Measurements from ENCODE around the gene VPS52.

The VPS52 gene

GRCh38 chr6:33249732-33250630 lies 21.7 kb downstream of the VPS52 start (continued):
- TF ChIP-seq ZNF341 (tag by site-specific recombination; IDR thresholded peaks at IDR 0.05; ENCODE audit: low read depth) (no peak), RBAK (tag by site-specific recombination; IDR thresholded peaks at IDR 0.05) (no peak), ZNF501 (tag by site-specific recombination; IDR thresholded peaks at IDR 0.05) (0 out of 2 replicates have a peak, but pooled peaks have one; percentile 29), ZNF169 (tag by site-specific recombination; IDR thresholded peaks at IDR 0.05) (no peak), ZNF777 (tag by site-specific recombination; IDR thresholded peaks at IDR 0.05; ENCODE audit: borderline replicate concordance) (no peak), ZNF148 (tag by site-specific recombination; IDR thresholded peaks at IDR 0.05; ENCODE audit: borderline replicate concordance) (no peak), ZNF19 (tag by site-specific recombination; IDR thresholded peaks at IDR 0.05; ENCODE audit: low read depth) (no peak), GLIS2 (tag by site-specific recombination; IDR thresholded peaks at IDR 0.05) (peak; percentile 15; the same call in 1 of the 2 replicates), SALL2 (tag by site-specific recombination; IDR thresholded peaks at IDR 0.05; ENCODE audit: borderline replicate concordance) (no peak), ZNF174 (tag by site-specific recombination; IDR thresholded peaks at IDR 0.05) (no peak), PRDM1 (tag by site-specific recombination; IDR thresholded peaks at IDR 0.05) (no peak), ZSCAN4 (tag by site-specific recombination; IDR thresholded peaks at IDR 0.05) (no peak), ZFP69B (tag by site-specific recombination; IDR thresholded peaks at IDR 0.05) (0 out of 2 replicates have a peak, but pooled peaks have one; percentile 36), HOXC10 (CRISPR knock-in tag; IDR thresholded peaks at IDR 0.05) (no peak), ZNF157 (tag by site-specific recombination; IDR thresholded peaks at IDR 0.05) (no peak), ZNF404 (tag by site-specific recombination; IDR thresholded peaks at IDR 0.05) (no peak), PBX3 (CRISPR knock-in tag; IDR thresholded peaks at IDR 0.05) (no peak), ZNF121 (tag by site-specific recombination; IDR thresholded peaks at IDR 0.05) (no peak), ZNF426 (tag by site-specific recombination; IDR thresholded peaks at IDR 0.05) (no peak), SETDB1 (IDR thresholded peaks at IDR 0.05; ENCODE audit: insufficient read length, low read length) (no peak), ZNF202 (tag by site-specific recombination; IDR thresholded peaks at IDR 0.05; ENCODE audit: borderline replicate concordance) (no peak), ZNF2 (tag by site-specific recombination; IDR thresholded peaks at IDR 0.05) (peak; percentile 39; the same call in 1 of the 2 replicates), ZNF514 (tag by site-specific recombination; IDR thresholded peaks at IDR 0.05) (no peak), GLI4 (tag by site-specific recombination; IDR thresholded peaks at IDR 0.05) (no peak), KLF1 (tag by site-specific recombination; IDR thresholded peaks at IDR 0.05) (no peak), ZNF624 (tag by site-specific recombination; IDR thresholded peaks at IDR 0.05) (no peak), ZBTB20 (tag by site-specific recombination; IDR thresholded peaks at IDR 0.05) (no peak), ZFP37 (tag by site-specific recombination; IDR thresholded peaks at IDR 0.05) (no peak)
- TF ChIP-seq, protein P1, sequence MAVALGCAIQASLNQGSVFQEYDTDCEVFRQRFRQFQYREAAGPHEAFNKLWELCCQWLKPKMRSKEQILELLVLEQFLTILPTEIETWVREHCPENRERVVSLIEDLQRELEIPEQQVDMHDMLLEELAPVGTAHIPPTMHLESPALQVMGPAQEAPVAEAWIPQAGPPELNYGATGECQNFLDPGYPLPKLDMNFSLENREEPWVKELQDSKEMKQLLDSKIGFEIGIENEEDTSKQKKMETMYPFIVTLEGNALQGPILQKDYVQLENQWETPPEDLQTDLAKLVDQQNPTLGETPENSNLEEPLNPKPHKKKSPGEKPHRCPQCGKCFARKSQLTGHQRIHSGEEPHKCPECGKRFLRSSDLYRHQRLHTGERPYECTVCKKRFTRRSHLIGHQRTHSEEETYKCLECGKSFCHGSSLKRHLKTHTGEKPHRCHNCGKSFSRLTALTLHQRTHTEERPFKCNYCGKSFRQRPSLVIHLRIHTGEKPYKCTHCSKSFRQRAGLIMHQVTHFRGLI (tag by site-specific recombination; IDR thresholded peaks at IDR 0.05): no peak
- TF ChIP-seq, protein P2, sequence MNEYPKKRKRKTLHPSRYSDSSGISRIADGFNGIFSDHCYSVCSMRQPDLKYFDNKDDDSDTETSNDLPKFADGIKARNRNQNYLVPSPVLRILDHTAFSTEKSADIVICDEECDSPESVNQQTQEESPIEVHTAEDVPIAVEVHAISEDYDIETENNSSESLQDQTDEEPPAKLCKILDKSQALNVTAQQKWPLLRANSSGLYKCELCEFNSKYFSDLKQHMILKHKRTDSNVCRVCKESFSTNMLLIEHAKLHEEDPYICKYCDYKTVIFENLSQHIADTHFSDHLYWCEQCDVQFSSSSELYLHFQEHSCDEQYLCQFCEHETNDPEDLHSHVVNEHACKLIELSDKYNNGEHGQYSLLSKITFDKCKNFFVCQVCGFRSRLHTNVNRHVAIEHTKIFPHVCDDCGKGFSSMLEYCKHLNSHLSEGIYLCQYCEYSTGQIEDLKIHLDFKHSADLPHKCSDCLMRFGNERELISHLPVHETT (tag by site-specific recombination; IDR thresholded peaks at IDR 0.05): no peak
- TF ChIP-seq, protein P3, sequence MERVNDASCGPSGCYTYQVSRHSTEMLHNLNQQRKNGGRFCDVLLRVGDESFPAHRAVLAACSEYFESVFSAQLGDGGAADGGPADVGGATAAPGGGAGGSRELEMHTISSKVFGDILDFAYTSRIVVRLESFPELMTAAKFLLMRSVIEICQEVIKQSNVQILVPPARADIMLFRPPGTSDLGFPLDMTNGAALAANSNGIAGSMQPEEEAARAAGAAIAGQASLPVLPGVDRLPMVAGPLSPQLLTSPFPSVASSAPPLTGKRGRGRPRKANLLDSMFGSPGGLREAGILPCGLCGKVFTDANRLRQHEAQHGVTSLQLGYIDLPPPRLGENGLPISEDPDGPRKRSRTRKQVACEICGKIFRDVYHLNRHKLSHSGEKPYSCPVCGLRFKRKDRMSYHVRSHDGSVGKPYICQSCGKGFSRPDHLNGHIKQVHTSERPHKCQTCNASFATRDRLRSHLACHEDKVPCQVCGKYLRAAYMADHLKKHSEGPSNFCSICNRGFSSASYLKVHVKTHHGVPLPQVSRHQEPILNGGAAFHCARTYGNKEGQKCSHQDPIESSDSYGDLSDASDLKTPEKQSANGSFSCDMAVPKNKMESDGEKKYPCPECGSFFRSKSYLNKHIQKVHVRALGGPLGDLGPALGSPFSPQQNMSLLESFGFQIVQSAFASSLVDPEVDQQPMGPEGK (tag by site-specific recombination; IDR thresholded peaks at IDR 0.05): no peak; the same call in 1 of the 2 replicates
